GM12865 (cell line): ENCODE data around the gene PQBP1.
"Not testable (repeated sequence)": the region's sequence is repeated elsewhere in the genome, so short reads cannot be mapped to it uniquely, and the experiment has no call there.

Source experiments
- DNase-seq: peaks from one replicate; pipeline ENCODE4 v3.0.0; 2010; ENCODE audit warnings: low read depth
- H3K4me3 ChIP-seq: 2 replicates; pipeline ENCODE4 v1.5.1; 2011; ENCODE audit warnings: mild to moderate bottlenecking, low read depth, low read length, control low read depth
- TF ChIP-seq, protein P1 (sequence below): IDR thresholded peaks from 2 replicates; pipeline ENCODE4 v1.5.1; 2011; ENCODE audit warnings: low read length, control low read depth, low read depth, inconsistent platforms; ENCODE audit not compliant: insufficient read depth; ENCODE audit errors: missing control alignments

The PQBP1 gene, protein sequence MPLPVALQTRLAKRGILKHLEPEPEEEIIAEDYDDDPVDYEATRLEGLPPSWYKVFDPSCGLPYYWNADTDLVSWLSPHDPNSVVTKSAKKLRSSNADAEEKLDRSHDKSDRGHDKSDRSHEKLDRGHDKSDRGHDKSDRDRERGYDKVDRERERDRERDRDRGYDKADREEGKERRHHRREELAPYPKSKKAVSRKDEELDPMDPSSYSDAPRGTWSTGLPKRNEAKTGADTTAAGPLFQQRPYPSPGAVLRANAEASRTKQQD

DNA sequence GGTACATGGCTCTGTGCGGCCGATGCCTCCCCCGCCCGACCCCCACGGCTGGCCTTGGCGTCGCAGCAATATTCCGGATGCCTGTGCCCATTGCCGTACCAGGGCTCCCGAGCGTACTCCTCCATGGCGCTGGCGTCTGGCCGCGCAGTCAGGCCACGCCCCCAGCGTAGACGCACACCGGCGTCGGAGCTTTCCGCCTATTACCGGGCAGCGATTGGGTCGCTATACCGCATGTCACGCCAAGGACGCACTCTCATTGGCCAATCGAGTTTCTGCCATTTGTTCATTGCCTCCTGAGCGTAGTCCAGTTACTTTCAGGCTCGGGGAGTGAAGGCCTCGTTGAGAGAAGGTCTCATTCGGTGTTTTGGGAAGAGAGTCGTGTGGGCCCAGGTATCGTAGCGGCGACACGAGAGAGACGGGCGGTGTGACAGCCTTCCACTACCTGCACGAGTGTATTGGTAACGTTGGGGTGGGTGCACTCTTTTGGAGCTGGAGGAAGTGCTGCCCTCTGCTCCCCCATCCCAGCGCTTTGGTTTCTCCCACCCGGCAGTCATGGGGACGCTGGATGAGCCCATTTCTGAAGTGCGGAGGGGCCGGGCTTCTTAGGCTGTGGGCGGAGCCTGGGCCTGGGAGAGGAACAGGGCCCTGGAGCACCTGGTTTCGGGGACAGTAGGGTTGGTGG lies at the start of gene PQBP1, which contains the start of gene TIMM17B:
TSS of gene PQBP1 (plus strand) at position 306 of the 682 bp plus-strand sequence. CDS start 580 bp downstream, outside the sequence.
TSS of gene TIMM17B (minus strand) at position 144 of the 682 bp plus-strand sequence. CDS start at position 125, 19 bp downstream.
- TF ChIP-seq, protein P1, sequence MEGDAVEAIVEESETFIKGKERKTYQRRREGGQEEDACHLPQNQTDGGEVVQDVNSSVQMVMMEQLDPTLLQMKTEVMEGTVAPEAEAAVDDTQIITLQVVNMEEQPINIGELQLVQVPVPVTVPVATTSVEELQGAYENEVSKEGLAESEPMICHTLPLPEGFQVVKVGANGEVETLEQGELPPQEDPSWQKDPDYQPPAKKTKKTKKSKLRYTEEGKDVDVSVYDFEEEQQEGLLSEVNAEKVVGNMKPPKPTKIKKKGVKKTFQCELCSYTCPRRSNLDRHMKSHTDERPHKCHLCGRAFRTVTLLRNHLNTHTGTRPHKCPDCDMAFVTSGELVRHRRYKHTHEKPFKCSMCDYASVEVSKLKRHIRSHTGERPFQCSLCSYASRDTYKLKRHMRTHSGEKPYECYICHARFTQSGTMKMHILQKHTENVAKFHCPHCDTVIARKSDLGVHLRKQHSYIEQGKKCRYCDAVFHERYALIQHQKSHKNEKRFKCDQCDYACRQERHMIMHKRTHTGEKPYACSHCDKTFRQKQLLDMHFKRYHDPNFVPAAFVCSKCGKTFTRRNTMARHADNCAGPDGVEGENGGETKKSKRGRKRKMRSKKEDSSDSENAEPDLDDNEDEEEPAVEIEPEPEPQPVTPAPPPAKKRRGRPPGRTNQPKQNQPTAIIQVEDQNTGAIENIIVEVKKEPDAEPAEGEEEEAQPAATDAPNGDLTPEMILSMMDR: no peak

DNA sequence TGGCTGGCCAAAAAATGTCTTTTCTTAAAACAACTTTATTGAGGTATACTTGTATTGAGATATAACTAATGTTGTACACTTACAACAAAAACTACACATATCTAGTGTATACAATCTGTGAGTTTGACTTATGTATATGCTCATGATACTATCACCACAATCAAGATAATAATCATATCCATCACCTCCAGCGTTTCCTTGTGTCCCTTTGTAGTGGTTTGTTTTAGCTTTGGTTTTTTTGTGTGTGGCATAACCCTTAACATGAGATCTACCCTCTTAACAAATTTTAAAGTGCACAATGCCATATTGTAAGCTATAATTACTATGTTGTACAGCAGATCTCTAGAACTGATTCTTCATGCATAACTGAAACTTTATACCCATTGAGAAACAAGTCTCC lies 48.9 kb upstream of the PQBP1 start:
- DNase-seq: no peak
- no peak overlapping the region for H3K4me3 ChIP-seq
- TF ChIP-seq, protein P1: no peak

More for the DNA sequence above, at the start of gene PQBP1, which contains the start of gene TIMM17B:
- DNase-seq: peak; percentile 96
- H3K4me3 ChIP-seq: peak within 1 kb of the TSS; percentile 73

DNA sequence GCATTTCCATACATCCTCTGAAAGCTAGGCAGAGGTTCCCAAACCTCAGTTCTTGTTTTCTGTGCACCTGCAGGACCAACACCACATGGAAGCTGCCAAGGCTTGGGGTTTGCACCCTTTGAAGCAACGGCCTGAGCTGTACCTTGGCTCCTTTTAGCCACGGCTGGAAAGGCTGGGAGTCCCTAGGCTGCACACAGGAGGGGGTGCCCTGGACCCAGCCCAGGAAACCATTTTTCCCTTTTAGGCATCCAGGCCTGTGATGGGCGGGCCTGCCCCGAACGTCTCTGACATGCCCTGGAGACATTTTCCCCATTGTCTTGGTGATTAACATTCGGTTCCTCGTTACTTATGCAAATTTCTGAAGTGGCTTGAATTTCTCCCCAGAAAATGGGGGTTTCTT lies 44.9 kb upstream of the PQBP1 start:
- TF ChIP-seq, protein P1: no peak
- H3K4me3 ChIP-seq: no peak overlapping the region
- no peak for DNase-seq

DNA sequence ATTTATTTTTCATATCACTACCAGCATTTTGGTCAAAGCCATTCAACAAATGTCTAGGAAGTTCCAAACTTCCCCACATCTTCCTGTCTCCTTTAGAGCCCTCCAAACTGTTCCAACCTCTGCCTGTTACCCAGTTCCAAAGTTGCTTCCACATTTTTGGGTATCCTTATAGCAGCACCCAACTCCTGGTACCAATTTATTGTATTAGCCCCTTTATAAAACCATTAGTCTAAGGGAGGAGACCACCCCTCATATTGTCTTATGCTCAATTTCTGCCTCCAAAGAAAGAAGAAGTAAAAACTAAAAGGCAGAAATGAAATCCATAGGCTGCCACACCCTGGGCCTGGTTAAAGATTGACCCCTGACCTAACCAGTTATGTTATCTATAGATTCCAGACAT lies 44.2 kb upstream of the PQBP1 start:
- not testable (repeated sequence) for DNase-seq, H3K4me3 ChIP-seq

DNA sequence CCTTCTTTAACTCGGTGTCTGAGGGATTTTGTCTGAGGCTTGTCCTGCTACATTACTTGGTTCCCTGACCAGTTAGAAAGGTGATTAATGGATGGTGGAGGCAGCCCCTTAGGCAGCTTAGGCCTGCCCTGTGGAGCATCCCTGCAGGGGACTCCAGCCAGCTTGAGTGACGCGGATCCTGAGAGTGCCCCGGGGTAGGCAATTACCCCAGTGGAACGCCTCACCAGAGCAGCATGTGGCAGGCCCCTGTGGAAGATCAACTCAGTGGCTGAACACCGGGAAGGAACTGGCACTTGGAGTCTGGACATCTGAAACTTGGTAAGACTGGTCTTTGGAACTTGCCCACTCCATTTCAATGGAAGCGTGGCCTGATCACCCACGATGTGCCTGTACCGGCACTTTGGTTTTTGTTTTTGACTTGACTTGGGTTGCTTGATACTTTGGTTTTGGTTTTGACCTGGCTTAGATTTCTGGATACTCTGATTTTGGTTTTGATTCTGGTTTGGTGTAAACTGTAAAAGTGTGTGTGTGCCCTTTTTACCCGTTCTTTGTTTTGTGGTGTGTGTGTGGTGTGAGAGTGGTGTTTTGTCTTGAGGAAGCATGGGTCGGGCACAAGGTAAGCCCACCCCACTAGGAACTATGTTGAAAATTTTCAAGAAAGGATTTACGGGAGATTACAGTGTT lies 43.5 kb upstream of the PQBP1 start:
- H3K4me3 ChIP-seq, DNase-seq: not testable (repeated sequence)

DNA sequence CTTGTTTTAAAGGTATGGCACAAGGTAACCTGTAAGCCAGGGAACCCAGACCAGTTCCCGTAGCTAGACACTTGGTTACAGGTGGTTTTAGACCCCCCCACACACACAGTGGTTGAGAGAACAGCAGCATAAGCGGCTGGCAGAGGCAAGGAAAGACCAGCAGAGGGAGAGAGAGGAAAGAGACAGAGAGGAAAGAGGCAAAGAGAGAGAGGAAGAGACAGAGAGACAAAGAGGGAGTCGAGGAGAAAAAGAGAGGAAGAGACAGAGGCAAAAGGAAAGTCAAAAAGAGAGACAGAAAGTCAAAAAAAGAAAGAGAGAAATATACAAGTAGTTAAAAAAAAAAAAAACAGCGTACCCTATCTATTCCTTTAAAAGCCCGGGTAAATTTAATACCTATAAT lies 42.8 kb upstream of the PQBP1 start:
- no peak for DNase-seq
- H3K4me3 ChIP-seq: no peak overlapping the region
- TF ChIP-seq, protein P1: no peak

DNA sequence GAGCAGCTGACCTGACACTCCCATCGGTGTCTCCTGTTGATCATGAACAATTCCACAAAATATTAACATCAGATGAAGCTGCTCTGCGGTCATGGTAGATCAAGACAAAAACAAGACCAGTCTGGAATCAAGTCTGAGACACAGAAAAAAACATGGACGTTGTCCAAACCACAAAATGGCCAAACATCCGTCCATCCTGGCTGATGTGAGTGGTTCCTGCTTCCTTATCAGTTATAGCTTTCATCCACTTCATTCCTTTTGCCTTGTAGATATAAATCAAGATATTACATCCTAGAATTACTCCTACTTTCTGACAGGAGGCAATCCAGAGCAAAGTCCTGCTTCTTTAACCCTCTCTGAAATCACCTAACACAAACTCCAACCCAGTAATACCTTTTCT lies 33.5 kb upstream of the PQBP1 start:
- no peak for DNase-seq

DNA sequence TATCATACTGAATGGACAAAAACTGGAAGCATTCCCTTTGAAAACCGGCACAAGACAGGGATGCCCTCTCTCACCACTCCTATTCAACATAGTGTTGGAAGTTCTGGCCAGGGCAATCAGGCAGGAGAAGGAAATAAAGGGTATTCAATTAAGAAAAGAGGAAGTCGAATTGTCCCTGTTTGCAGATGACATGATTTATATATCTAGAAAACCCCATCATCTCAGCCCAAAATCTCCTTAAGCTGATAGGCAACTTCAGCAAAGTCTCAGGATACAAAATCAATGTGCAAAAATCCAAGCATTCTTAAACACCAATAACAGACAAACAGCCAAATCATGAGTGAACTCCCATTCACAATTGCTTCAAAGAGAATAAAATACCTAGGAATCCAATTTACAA lies 25.7 kb upstream of the PQBP1 start:
- not testable (repeated sequence) for H3K4me3 ChIP-seq, DNase-seq

More for the DNA sequence above, 33.5 kb upstream of the PQBP1 start:
- TF ChIP-seq, protein P1: no peak
- H3K4me3 ChIP-seq: no peak overlapping the region

DNA sequence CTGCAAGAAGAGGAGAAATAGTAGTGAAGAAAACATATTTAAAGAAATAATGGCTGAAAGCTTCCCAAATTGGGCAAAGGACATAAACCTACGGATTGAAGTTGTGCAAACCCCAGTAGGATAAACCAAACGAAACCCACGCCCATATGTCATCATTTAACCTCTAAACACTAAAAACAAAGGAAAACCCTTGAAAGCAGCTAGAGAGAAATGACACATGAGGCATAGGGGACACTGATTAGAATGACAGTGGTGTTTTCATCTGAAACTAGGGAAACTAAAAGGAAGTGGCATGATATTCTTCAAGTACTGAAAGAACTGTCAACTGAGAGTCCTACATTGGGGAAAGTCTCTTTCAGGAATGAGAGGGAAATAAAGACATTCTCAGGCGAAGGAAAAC lies 20.8 kb upstream of the PQBP1 start:
- DNase-seq: not testable (repeated sequence)

More for the DNA sequence above, 20.8 kb upstream of the PQBP1 start:
- not testable (repeated sequence) for H3K4me3 ChIP-seq
